T-helper 22 cell (primary cell): ENCODE results near the gene BRAT1.
A peak's percentile ranks its signal among the peaks of the same experiment; 100 is the strongest.

Experiments used
- DNase-seq: peaks from one replicate; pipeline ENCODE4 v3.0.0-alpha.2; 2020; ENCODE audit warnings: low read depth

The BRAT1 gene

DNA sequence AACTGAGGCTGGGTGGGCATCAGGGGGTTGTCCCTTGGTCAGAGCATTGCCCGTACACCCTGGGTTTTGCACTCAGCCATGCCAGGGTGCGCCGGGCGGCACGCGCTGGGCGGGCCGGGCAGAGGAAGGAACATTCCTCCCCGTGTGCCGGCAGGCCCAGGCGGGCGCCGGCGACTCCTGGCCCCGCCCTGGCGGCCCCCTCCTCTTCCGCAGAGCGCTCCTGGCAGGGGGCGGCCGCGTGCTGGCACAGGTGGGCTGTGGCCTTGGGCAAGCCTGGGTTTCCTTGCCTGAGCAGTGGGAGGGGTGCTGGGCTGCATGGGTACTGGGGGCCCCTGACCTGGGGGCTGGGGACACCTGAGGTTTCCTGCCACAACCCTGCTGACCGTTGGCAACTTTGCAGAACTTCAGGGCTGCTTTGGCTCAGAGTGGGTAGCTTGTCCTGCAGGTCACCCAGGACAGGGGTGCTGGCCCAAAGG is 31.8 kb downstream of the BRAT1 start:
- DNase-seq = no peak

DNA sequence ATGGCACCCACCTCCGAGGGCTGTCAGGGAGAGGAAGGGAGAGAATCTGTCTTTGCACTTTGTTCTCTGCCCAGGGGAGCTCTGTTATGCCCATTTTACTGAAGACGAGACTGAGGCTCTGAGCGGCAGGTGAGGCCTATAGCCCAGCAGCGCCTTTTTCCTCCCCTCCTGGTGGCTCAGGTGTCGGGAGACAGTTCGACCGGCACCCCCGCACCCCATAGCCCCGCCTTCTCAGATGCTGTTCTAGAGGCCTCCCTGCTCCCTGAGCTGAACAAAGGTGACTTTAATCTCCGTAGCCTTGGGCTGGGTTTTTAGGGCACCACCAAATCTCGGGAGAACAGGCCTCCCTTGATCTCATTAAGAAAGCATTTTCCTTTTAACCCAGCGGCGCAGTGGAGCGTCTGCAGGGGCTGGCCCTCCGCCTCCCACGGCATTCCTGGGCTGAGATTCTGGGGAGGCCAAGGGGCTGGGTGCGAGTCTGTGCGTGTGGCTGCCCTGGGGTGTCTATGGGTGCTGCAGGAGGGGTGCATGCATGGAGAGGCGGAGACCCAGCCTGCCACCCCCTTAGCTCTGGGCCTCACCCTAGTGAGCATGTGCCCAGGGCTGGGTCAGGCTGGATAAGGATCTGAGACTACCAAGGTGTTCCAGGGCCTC is 32.4 kb downstream of the BRAT1 start:
- DNase-seq = no peak

DNA sequence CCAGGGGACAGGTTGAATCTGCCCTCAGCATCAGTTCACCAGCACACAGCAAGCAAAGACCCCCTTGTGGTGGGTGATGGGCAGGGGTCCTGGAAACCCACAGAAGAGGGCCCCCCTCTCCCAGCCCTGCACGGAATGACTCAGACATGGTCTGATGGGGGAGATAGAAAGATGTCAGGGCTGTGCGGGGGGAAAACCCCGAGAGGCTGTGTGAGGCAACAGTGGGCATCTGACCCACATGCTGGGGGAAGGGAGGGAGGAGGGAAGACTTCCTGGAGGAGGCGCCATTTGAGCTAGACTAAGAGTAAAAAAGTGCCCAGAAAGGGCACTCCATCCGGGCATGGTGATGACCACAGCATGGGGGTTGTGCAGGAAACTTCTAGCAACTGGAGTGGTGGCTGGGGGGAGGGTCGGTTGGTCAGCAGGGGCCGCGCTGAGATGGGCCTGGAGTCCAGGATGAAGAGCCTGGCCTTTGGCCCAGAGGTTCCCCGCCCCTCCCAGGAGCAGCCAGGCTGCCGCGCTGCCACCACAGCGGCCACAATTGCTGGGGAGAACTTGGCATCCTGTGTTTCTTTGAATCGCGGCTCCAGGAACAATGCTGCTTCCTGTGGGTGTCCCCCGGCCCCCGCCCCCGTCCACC is 33.3 kb downstream of the BRAT1 start:
- peak; percentile 81 for DNase-seq

DNA sequence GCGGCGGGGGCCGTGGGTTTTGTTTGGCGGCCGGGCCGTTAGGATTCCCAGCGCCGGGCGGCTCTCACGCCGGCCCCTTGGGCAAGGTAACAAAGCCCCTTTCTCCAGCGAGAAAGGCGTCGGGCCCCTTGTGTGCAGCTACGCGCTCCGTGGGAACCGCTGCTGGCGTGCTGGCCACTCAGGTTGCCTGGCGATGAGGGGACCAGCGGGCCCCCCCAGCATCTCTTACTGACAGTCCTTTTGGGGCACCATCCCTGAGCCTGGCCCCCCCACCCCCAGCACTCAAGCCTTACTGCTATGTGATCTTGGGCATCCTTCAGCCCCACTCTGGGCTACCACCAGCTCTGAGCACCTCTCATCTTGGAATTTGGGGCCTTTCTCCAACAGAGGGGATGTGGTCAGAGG is 34.0 kb downstream of the BRAT1 start:
- DNase-seq = no peak

DNA sequence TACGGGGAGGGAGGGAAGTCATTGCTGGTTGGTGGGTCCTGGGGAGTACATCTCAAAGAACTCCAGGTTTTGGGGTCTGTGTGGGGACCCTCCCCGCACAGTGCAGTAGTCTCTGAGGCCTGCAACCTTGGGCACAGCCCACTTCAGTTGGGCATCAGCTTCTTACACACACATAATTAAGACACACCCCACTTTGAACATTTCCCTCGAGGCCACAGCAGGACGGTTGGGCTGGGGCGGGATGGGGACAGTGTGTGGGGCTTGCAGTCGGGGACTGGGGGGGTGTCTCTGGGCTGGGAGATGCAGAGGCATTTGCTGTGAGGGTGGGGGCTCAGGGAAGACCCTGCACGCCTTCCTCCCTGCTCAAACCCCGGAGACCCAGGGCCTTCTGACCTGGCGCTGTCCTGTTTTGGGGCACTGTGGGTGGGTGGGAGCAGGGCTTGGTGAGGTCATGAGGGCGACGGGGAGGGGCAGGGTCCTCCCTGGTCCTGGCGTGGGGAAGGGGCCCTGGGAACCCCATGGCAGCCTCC is 34.5 kb downstream of the BRAT1 start:
- no peak for DNase-seq

DNA sequence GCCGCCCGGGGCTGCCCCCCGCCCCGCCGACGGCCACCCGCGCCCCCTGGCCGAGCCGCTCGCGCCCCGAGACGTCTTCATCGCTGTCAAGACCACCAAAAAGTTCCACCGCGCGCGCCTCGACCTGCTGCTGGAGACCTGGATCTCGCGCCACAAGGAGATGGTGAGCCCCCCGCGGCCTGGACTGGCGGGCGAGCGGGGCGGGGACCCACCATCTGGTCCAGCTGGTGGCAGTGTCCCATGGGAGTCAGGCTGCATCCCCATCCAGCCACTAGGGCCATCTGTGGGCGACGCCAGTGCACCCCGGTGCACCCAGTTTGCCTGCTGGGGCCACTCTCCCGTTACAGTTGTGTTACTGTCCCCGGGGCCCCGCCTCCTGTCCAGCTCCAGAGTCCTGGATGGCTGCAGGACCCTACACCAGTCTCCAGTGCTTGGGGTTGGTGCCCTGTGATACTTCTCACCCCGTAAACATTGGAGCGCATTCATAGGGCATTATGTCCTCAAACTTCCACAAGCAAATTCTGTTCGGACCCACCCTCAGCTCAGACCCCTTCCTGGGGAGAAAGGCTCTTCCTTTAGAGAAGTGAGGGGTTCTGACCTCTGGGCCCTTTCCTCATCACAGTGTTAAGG is 35.1 kb downstream of the BRAT1 start:
- DNase-seq = no peak

DNA sequence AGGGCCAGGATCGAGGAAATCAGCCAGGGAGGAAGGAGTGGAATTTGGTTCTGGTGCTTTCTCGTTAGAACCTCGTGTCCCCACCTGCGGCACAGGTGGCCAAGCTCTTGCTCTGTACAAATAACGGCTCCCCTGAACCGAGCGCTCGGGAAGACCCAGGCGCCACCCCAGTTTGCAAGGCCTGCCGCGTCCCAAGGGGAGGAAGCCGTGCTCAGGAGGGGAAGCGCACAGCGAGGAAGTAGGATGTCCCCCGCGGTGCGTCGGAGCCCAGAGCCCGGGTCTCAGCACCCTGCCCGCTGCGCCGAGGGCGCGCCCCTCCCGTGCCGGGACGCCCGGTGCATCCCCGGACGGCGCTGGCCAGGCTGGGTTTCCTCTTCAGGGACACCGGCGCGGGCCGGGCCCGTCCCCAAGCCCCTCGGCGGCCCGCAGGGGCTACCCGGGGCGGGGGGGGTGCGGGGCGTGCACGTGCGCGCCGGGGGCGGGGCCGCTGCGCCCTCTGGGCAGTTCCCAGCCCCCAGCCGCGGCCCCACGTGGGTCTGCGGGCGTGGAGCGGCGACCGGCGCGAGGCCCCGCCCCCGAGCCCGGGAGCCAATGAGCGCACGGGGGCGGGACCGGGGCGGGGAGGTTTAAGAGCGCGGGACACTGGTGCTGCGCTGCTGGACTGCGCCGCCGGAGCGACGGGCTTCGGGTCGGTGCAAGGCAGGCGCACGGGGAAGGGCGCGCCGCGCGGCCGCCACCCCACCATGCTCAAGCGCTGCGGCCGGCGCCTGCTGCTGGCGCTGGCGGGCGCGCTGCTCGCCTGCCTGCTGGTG is 36.0 kb downstream of the BRAT1 start, which contains the start of gene LFNG:
Gene LFNG (plus strand): TSS at position 656 of the 812 bp plus-strand sequence. CDS start 88 bp downstream, at position 744.
- peak; percentile 75 for DNase-seq

DNA sequence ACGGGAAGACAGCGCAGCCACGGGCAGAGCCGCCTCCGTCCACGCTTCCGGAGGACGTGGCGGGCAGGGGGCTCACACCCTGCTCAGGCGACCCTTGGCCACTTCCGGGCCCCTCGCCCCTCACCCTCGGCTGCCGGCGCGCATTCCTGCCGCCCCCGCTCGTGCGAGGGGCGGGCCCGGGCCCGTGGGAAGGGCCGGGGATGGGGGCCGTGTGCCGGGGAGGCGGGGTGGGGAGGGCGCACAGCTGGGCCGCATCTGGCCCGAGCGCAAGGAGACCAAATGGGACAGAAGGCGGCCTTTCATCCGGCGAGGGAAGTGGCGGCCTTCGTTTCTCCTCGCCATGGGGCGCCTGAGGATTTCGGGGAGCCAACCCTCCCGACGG is 36.6 kb downstream of the BRAT1 start:
- no peak for DNase-seq

DNA sequence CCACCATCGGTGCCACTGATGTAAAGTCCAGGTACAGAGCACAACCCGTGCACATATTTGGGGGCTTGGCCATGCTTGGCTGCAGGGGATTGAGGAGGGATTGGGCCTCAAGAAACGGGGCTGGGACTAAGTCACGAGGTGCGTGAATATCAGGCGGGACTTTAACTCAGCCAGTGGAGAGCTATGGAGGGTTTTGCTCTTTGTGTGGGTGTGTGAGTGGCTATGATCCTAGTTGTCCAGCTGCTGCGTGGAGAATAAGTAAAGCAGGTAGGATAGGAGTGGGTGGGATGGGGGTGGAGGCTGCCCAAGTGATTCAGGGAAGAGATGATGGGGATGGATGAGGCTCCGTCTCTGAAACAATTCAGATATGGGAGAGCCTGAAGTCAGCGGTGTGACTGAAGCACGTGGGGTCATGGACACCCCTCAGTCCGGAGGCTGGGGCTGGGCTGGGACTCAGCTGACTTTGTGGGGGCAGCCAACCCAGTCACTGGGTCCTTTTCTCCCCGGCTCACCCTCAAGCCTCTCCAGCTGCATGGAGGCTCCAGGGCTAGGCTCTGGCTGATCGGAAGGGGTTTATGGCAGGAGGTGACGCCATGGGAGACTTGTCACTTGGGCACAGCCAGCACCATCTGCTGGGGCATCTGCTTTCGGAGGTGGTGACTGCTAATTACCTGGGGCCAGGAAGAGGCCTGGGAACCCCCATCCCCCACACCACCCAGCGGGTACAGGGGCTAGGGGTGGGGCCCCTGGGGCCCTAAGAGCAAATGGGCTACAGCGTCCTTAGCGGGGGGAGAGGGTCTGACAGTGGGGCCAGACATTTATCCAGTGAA is 37.4 kb downstream of the BRAT1 start:
- DNase-seq = no peak

DNA sequence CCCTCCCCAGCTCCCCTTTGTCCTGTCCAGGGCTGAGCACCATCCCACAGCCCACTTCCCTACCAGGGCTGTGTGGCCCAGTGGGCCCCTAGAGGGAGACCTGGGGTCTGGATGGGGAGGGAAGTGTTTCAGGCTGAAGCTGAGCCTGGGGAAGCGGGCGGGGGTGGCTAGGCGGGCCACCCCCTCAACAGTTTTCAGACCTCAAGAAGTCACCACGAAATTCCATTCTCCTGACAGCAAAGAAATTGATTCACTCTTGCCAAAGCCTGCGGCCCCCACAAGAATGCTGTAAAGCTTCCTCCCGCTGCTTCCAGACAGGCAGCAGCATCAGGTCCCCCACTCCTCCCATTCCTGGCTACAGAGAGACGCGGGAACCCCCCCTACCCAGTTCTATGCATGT is 38.3 kb downstream of the BRAT1 start:
- no peak for DNase-seq

DNA sequence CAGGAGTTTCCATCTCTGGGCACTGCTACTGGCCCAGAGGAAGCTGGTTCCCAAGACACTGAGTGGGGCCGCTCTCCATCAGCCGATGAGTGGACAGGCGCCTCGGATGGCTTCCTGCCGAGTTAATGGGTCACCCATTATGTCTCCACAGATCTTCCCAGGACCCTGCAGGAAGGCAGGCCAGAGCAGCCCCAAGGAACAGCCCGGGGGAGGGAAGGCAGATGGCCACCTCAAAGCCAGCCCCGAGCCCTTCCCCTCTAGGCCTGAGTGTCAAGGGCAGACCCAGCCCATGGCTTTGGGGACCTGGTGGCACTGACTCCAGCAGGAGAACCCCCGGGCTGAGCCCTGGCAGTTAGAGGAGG is 39.1 kb downstream of the BRAT1 start:
- DNase-seq = no peak

DNA sequence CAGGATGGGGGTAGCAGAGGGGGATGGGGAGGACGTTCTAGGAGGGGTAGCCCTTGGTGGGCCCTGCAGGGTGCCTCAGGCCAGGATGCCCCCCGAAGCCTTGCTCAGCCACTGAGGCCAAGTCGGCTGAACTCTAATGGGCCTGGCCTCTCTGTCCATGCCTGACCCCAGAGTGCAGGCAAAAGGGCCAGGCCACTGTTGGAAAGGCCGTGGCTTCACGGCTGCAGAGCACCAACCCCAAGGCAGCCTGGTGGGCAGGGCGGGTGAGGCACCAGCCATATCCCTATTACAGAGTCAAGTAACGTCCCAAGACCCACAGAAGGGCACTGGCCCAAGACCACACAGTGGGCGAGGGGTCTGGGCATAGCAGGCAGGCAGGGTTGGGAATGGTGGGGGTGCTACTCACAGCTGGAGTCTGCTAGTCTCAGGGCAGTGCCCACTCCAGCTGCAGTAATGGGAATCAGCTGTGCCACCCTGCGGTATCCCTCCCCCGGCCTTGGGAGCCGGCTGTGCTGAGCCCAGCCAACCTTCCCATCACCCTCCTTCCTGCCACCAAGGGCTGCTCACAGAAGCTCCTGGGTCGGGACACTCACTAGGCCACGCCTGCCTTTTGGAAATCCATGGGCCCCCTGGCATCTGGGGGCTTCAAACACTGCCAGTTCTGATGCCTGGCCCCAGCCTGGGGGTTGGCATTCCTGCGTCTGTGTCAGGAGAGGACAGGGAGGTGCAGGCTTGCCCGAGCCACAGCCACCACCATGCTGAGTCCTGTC is 39.7 kb downstream of the BRAT1 start:
- DNase-seq = no peak

DNA sequence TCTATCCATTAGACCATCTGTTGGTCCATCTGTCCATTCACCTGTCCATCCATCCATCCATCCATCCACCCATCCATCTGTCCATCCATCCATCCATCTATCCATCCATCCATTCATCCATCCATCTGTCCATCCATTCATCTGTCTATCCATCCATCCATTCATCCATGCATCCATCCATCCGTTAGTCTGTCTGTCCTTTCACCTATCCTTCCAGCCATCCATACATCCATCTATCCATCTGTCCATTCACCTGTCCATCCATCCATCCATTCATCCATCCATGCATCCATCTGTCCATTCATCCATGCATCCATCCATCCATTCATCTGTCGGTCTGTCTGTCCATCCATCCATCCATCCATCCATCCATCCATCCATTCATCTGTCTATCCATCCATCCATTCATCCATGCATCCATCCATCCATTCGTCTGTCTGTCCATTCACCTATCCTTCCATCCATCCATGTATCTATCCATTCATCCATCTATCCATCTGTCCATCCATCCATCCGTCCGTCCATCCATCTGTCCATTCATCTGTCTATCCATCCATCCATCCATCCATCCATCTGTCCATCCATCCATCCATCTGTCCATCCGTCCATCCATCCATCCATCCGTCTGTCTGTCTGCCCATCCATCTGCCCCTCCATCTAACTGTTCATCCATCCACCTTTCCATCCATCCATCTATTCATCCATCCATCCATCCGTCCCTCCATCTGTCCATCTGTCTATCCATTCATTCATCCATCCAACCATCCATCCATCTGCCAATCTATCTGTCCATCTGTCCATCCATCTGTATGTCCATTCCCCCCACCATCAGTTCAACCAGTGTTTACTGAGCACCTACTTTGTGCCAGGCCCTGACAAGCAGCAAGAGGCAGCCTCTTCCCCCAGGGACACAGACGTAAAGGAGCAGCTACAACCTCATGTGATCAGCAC is 40.6 kb downstream of the BRAT1 start:
- no peak for DNase-seq

DNA sequence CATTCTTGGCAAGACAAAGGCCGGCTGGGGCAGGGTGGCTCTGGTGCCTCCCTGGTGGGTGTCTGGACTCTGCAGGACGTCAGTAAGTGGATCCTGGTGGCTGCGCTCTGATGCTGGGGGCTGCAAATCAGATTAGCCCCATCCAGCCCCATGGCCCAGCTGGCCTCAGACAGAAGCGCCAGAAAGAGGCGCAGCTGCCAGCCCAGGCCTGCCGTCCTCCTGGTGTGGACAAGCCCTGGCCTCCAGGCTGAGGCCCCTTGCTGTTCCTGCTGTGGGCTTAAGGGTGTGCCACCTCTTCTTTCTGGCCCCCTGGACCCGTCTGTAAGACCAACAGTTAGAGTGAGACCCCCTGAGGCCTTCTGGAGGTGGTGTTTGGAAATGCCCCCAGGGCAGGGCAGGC is 41.6 kb downstream of the BRAT1 start:
- DNase-seq = no peak

DNA sequence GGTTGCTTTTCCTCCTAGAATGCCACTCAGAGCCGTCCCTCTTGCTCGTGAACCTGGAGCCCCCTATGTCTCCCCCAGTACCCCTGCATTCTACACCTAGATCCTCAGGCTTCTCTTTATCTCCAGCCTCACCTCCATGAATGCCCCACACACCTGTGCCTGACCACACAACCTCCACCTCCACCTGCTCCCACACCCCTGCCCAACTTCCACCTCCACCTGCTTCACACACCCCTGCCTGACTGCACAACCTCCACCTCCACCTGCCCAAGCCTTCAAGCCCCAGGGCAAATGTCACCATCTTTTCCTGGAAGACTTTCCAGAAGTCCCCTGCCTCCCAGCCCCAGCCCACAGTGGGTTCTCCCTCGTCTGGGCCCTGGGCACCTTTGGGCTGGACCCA is 42.6 kb downstream of the BRAT1 start:
- no peak for DNase-seq

DNA sequence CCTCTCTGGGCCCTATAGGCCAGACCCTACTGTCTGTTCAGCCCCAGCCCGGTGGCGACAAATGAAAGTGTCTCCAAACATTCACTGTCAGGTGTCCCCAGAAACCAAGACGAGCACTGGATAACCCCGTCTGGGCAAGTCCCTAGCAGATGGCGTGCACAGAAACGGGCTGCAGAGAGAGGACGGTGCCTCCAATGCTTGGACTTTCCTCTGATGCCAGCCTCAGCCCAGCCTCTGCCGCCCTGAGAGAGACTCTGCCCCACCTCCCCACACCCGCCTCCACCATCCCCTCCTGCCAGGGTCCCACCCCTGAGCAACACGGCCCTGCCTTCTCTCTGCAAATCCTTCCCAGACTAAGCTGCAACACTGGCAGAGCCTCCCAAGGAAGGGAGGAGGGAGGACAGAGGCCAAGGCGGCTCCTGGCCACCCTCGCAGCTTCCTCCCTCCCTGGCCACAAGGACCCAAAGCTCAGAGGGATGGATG is 43.1 kb downstream of the BRAT1 start:
- no peak for DNase-seq

DNA sequence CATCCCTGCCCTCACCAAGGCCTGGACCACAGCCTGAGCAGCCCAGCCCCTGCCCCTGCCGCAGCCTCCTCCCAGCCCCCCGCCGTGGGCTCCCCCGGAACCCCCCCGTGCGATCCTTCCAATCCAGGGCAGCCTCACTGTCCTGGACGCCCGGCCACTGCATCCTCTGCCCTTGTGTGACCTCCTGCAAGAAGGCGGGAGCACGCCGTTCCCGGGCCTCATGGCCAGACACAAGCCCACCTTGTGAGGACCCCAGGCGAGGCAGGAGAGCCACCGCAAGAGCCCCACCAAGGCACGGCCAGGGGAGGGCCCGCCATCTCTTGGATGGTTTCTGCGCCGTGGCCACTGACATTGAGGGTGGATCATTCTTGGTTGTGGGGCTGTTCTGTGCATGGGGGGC is 43.6 kb downstream of the BRAT1 start:
- DNase-seq = no peak

DNA sequence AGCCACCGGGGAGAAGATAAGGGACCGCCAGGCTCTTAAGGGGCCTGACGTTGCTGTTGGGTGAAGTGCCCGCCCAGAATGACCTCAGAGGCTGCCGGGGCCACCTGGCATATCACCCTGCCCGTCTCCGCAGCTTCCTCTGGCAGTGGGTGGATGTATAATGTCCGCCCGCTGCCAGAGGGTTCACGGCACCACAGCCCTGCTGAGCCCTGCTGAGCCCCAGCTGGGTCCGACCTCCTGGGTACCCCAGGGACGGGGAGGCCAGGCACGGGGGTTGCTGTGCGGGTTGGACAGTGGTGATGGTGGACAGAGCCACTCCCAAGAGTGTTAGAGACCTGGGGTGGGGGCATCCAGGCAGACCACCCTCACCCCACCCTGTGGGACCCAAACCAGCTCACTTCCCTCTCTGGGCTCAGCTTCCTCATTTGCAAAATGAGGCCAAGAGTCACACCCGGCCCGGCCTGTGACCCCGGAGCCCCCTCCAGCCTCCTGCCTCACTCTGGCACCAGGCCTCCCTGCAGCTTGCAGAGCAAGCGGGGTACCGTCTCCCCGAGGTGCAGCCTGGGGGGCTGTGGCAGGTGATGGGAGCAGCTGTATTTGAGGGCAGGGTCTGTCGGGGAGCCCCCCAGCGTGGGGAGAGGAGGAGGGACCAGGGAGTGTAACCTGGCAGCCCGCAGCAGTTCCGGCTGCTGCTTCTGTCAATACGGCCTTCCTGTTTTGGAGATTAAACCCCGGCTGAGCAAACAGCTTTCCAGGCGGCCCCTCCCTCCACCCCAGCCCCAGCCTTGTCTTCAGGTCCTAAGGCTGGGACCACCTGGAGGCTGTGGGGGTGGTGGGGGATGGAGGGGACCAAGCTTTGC is 44.2 kb downstream of the BRAT1 start:
- peak; percentile 58 for DNase-seq
